Measurements from ENCODE around the gene CYTH1.

- TF ChIP-seq ZBTB33 (IDR thresholded peaks at IDR 0.05) (no peak), CTCF (IDR thresholded peaks at IDR 0.05; ENCODE audit: low read depth, low read length, missing input control) (no peak), YY1 (IDR thresholded peaks at IDR 0.05) (no peak), TAF1 (conservative IDR thresholded peaks at IDR 0.05) (no peak), SP1 (IDR thresholded peaks at IDR 0.05) (no peak), NR2F2 (IDR thresholded peaks at IDR 0.05) (no peak)
These were observed 140.4 kb downstream of the CYTH1 start for GRCh38 chr17:78641666-78642065.
